ENCODE measurements around the gene NOL4L.

DNA sequence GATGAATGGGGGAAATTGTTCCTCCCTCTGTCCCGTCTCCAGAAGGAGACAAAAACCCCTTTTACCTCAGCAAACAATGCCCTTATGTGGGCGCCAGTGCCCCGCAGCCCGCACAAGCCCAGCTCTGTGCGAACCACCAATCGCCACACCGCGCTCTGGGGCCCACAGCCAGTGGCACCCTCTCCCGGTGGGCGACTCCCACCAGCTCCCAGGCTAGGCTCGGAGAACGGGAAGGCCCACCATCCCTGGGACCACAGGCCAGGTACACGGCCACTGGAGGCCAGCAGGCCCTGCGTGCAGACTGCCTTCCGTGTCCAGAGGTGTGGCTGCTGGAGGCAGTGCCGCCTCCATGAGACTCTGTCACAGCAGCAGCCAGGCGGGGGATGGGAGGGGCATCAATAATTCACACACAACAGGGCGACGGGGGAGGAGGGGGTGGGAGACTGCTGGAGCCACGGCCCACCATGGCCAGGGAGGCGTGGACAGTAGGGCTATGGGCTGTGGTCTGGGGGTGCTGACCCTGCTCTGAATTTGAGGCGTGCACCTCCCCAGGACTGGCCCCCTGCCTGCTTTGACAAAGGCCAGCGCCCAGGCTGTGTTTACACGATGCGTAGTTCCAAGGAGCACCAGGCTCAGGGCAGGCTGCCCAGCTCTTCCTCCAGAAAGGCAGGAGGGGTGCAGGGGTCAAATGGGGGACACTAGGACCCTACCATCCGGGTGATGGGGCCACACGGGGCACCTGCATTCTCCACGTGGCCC is 121.3 kb downstream of the NOL4L start:
- TF ChIP-seq CTCF (IDR thresholded peaks at IDR 0.05) (no peak), POLR2A (IDR thresholded peaks at IDR 0.05) (no peak)
